WTC11 (cell line): ENCODE results near the gene INPP5E. TPM values are rescaled to one million over a fixed set of nuclear protein-coding genes. Genes with fewer than 3 reads are reported as not detected.

Experiments used
- ATAC-seq: fragments of 200-7000 bp; cut with Tn5 transposase; 2 replicates; pipeline ENCODE4 v1.10.0; 2021; ENCODE audit warnings: mild to moderate bottlenecking, moderate library complexity
- CTCF ChIA-PET: fragments of 300-600 bp; sonication (Branson Sonifier 250); formaldehyde crosslinking; loops from one replicate; lab custom pipeline; 2021; ENCODE audit warnings: antibody characterized with exemption; lab: Charles Lee
- POLR2A ChIA-PET: fragments of 350-600 bp; sonication (Branson Sonifier 250); formaldehyde crosslinking; loops from one replicate; lab custom pipeline; 2021; ENCODE audit warnings: antibody characterized with exemption; lab: Charles Lee
- DNase-seq: peaks from one replicate; pipeline ENCODE4 v3.0.0; 2021; ENCODE audit warnings: low spot score
- H3K27ac Mint-ChIP-seq: 2 replicates; pipeline ENCODE4 v1.8.0; 2021; ENCODE audit warnings: mixed read lengths
- H3K27me3 Mint-ChIP-seq: 2 replicates; pipeline ENCODE4 v1.8.0; 2021; ENCODE audit warnings: low read depth, mild to moderate bottlenecking, moderate library complexity, mixed read lengths
- H3K36me3 Mint-ChIP-seq: 2 replicates; pipeline ENCODE4 v1.8.0; 2021; ENCODE audit warnings: mixed read lengths
- H3K4me1 Mint-ChIP-seq: 2 replicates; pipeline ENCODE4 v1.8.0; 2022; ENCODE audit warnings: mixed read lengths
- H3K4me3 Mint-ChIP-seq: 2 replicates; pipeline ENCODE4 v1.8.0; 2021; ENCODE audit warnings: mild to moderate bottlenecking, moderate library complexity, mixed read lengths
- H3K9me3 Mint-ChIP-seq: 2 replicates; pipeline ENCODE4 v1.8.0; 2021; ENCODE audit warnings: mixed read lengths
- FOXJ3 ChIP-seq: sonication (generic); formaldehyde crosslinking; IDR thresholded peaks from 2 replicates; pipeline ENCODE4 v1.9.0; 2021; ENCODE audit warnings: missing genetic modification reagents, mild to moderate bottlenecking, borderline replicate concordance
- FOXP1 ChIP-seq: sonication (generic); formaldehyde crosslinking; IDR thresholded peaks from 2 replicates; pipeline ENCODE4 v1.8.0; 2022; ENCODE audit warnings: missing genetic modification reagents, mild to moderate bottlenecking, moderate library complexity, borderline replicate concordance
- GABPB1 ChIP-seq: sonication (generic); formaldehyde crosslinking; IDR thresholded peaks from 2 replicates; pipeline ENCODE4 v1.8.1; 2023; ENCODE audit warnings: mild to moderate bottlenecking, missing genetic modification reagents
- GTF2I ChIP-seq: fragments of 250-450 bp; sonication (Bioruptor Pico); conservative IDR thresholded peaks from 2 replicates; pipeline ENCODE4 v1.4.0; 2021; ENCODE audit warnings: mild to moderate bottlenecking
- JUN ChIP-seq: sonication (generic); formaldehyde crosslinking; IDR thresholded peaks from 2 replicates; pipeline ENCODE4 v1.8.0; 2023; ENCODE audit warnings: mild to moderate bottlenecking, missing genetic modification reagents
- KAT7 ChIP-seq: sonication (generic); formaldehyde crosslinking; IDR thresholded peaks from 2 replicates; pipeline ENCODE4 v1.8.1; 2023; ENCODE audit warnings: missing genetic modification reagents, mild to moderate bottlenecking, borderline replicate concordance
- MAX ChIP-seq: sonication (generic); formaldehyde crosslinking; IDR thresholded peaks from 2 replicates; pipeline ENCODE4 v1.8.0; 2022; ENCODE audit warnings: mild to moderate bottlenecking, missing genetic modification reagents
- MLX ChIP-seq: sonication (generic); formaldehyde crosslinking; IDR thresholded peaks from 2 replicates; pipeline ENCODE4 v1.8.1; 2023; ENCODE audit warnings: mild to moderate bottlenecking, missing genetic modification reagents, moderate library complexity
- NR1H2 ChIP-seq: sonication (generic); formaldehyde crosslinking; IDR thresholded peaks from 2 replicates; pipeline ENCODE4 v1.9.0; 2021; ENCODE audit warnings: mild to moderate bottlenecking, moderate library complexity, missing genetic modification reagents
- PRDM15 ChIP-seq: sonication (generic); formaldehyde crosslinking; IDR thresholded peaks from 2 replicates; pipeline ENCODE4 v1.8.0; 2022; ENCODE audit warnings: missing genetic modification reagents
- PREB ChIP-seq: sonication (generic); formaldehyde crosslinking; IDR thresholded peaks from 2 replicates; pipeline ENCODE4 v1.8.1; 2022; ENCODE audit warnings: mild to moderate bottlenecking, missing genetic modification reagents, moderate library complexity, borderline replicate concordance
- SOX15 ChIP-seq: fragments of 250-450 bp; sonication (Bioruptor Pico); IDR thresholded peaks from 2 replicates; pipeline ENCODE4 v1.9.0; 2021; ENCODE audit warnings: mild to moderate bottlenecking
- SP1 ChIP-seq: sonication (generic); formaldehyde crosslinking; conservative IDR thresholded peaks from 2 replicates; pipeline ENCODE4 v1.8.1; 2022; ENCODE audit warnings: missing genetic modification reagents
- TP53 ChIP-seq: sonication (generic); formaldehyde crosslinking; IDR thresholded peaks from 2 replicates; pipeline ENCODE4 v1.8.1; 2023; ENCODE audit warnings: mild to moderate bottlenecking, missing genetic modification reagents
- ZNF512 ChIP-seq: sonication (generic); formaldehyde crosslinking; IDR thresholded peaks from 2 replicates; pipeline ENCODE4 v1.8.1; 2022; ENCODE audit warnings: missing genetic modification reagents, borderline replicate concordance
- ZNF532 ChIP-seq: fragments of 250-450 bp; sonication (Bioruptor Pico); IDR thresholded peaks from 2 replicates; pipeline ENCODE4 v1.9.0; 2021; ENCODE audit warnings: mild to moderate bottlenecking, borderline replicate concordance
- total RNA-seq: library from RNA; stranded (reverse); gene quantifications from 3 replicates; pipeline ENCODE4 v1.2.3, GENCODE V29; 2021

INPP5E gene
- total RNA-seq, 1 experiment from 2014 or later, result 24.0 TPM

- H3K27ac Mint-ChIP-seq, result no peak overlapping the region
- no peak overlapping the region for H3K4me3 Mint-ChIP-seq
- TF ChIP-seq KAT7 (CRISPR knock-in tag), result no peak
- TF ChIP-seq SOX15 (CRISPR knock-in tag), result no peak
- no peak for TF ChIP-seq GTF2I (CRISPR knock-in tag)
- TF ChIP-seq MAX, result no peak
- no peak for TF ChIP-seq PREB (CRISPR knock-in tag)
- no peak for TF ChIP-seq FOXJ3 (CRISPR knock-in tag)
- TF ChIP-seq NR1H2 (CRISPR knock-in tag), result no peak
- TF ChIP-seq GABPB1 (CRISPR knock-in tag), result no peak
- ChIA-PET CTCF (interaction anchor here (0.6 to 2.1 kb wide), 5 partner anchors 25 to 63 kb away, joined by 3 to 18 read pairs (median 5); partner anchors contain the start of gene DNLZ), POLR2A (interaction anchor here (1.5 kb wide), 1 partner anchor 8 kb away, joined by 3 read pairs; no protein-coding TSS in a partner anchor)
- ATAC-seq, result no peak
- H3K4me1 Mint-ChIP-seq, result peaks cover 9% of the 10 kb centered on the region
- H3K27me3 Mint-ChIP-seq, result no peaks in the 10 kb centered on the region
- peaks cover 42% of the 10 kb centered on the region for H3K36me3 Mint-ChIP-seq
- no peaks in the 10 kb centered on the region for H3K9me3 Mint-ChIP-seq
- no peak for DNase-seq
These were observed 37.6 kb downstream of the INPP5E start for GRCh38 chr9:136402067-136402466.

GRCh38 chr9:136401173-136401922 is 38.3 kb downstream of the INPP5E start:
- ChIA-PET CTCF (interaction anchor here (0.6 to 2.1 kb wide), 18 partner anchors 8 to 285 kb away, joined by 3 to 18 read pairs (median 4); partner anchors contain the start of genes DNLZ, ENTR1 and PMPCA), POLR2A (interaction anchor here (0.7 to 1.5 kb wide), 3 partner anchors 8 to 57 kb away, joined by 3 to 4 read pairs (median 3); no protein-coding TSS in a partner anchor)
- no peak for DNase-seq
- ATAC-seq, result no peak
- Mint-ChIP-seq H3K4me3 (no peak overlapping the region), H3K27ac (peak overlapping the region; percentile 65; the same call in 1 of the 2 replicates), H3K4me1 (peaks cover 9% of the 10 kb centered on the region), H3K36me3 (peaks cover 45% of the 10 kb centered on the region), H3K27me3 (no peaks in the 10 kb centered on the region), H3K9me3 (no peaks in the 10 kb centered on the region)
- no peak for TF ChIP-seq PRDM15 (CRISPR knock-in tag)
- no peak for TF ChIP-seq TP53
- TF ChIP-seq ZNF532 (CRISPR knock-in tag), result no peak
- TF ChIP-seq JUN (CRISPR knock-in tag), result no peak
- no peak for TF ChIP-seq FOXP1 (CRISPR knock-in tag)
- no peak for TF ChIP-seq ZNF512 (CRISPR knock-in tag)
- no peak for TF ChIP-seq MLX (CRISPR knock-in tag)
- no peak for TF ChIP-seq SP1
